Aorta (tissue), 5 donors: Measurements from ENCODE around the gene SDHC. TPM values are rescaled to one million over a fixed set of nuclear protein-coding genes. Genes with fewer than 3 reads are reported as not detected.

Source experiments
- ATAC-seq: fragments of 200-7000 bp; cut with Tn5 transposase; one replicate; pipeline ENCODE4 v1.9.1; 2022; ENCODE audit warnings: moderate library complexity; ENCODE audit not compliant: low FRiP score
- DNase-seq, 2 donors: peaks; one replicate each; pipeline ENCODE4 v3.0.0-alpha.2; 2020
- H3K27ac ChIP-seq, 2 donors: one replicate each; pipeline ENCODE4 v1.5.1; 2013; ENCODE audit warnings: low read length in 2 of 2, mild to moderate bottlenecking in 2 of 2, moderate library complexity in 2 of 2, control low read depth in 1 of 2, inconsistent platforms in 1 of 2, low read depth in 1 of 2
- H3K27me3 ChIP-seq, 2 donors: one replicate each; pipeline ENCODE4 v1.6.1; 2013; ENCODE audit warnings: control low read depth in 1 of 2, low read length in 1 of 2, mild to moderate bottlenecking in 1 of 2, moderate library complexity in 1 of 2; ENCODE audit not compliant: insufficient read depth in 2 of 2, control insufficient read depth in 1 of 2
- H3K36me3 ChIP-seq, 2 donors: one replicate each; pipeline ENCODE4 v1.6.1; 2013; ENCODE audit warnings: control low read depth in 1 of 2, low read length in 1 of 2, mild to moderate bottlenecking in 1 of 2; ENCODE audit not compliant: insufficient read depth in 2 of 2, control insufficient read depth in 1 of 2
- H3K4me1 ChIP-seq, 2 donors: one replicate each; pipeline ENCODE4 v1.6.1; 2013; ENCODE audit warnings: low read length in 2 of 2, control low read depth in 1 of 2, mild to moderate bottlenecking in 1 of 2, moderate library complexity in 1 of 2; ENCODE audit not compliant: insufficient read depth in 2 of 2, control insufficient read depth in 1 of 2
- H3K4me3 ChIP-seq, 2 donors: one replicate each; pipeline ENCODE4 v1.5.1; 2013; ENCODE audit warnings: low read length in 2 of 2, control low read depth in 1 of 2, mild to moderate bottlenecking in 1 of 2
- H3K9me3 ChIP-seq: one replicate; pipeline ENCODE4 v1.6.1; 2013; ENCODE audit warnings: mild to moderate bottlenecking, low read length; ENCODE audit not compliant: control insufficient read depth
- WGBS, 2 donors: extraction: QIAGEN DNeasy Blood & Tissue Kit; methylation state at CpG; one replicate each; pipeline ENCODE4 v1.1.7; 2013; 5-methylcytosine and 5-hydroxymethylcytosine counted together
- intact Hi-C, 2 donors: fragments of 100-400 bp; cut with DNase I; formaldehyde crosslinking; loops; one replicate each; pipeline versions ENCODE4 v1.14.2 to v1.15.0; 2022
- polyA plus RNA-seq, 2 donors: library from polyadenylated mRNA; stranded (reverse); fragments of 200-250 nt; gene quantifications; one replicate each; pipeline ENCODE4 v1.2.3, GENCODE V29; 2013
- total RNA-seq, 2 donors: library from RNA; stranded (reverse); fragmentation: NEBNext Ultra II Directional; extraction: Animal tissue kit (Norgen Biotek cat#: 25700); gene quantifications; one replicate each; pipeline ENCODE4 v1.2.1, GENCODE V29; 2021
- donor health status: healthy with polysubstance abuse.
- donor health status: Bipolar disorder and iron deficiency.
- donor health status: DM: no; HTN: no; CAD: no.
- donor health status: DM: no; HTN: no; CAD: no.
- donor health status: DM: yes; HTN: yes; CAD: no.

Gene SDHC
- total and polyA plus RNA-seq, 4 donors: 103 to 129 (median 122) TPM

GRCh38 chr1:161285113-161285512, 29.1 kb upstream of the SDHC start:
- H3K9me3 ChIP-seq: no peaks in the 10 kb centered on the region
- H3K36me3 ChIP-seq: no peaks in the 10 kb centered on the region
- H3K4me3 ChIP-seq: no peak overlapping the region
- H3K4me1 ChIP-seq: no peaks in the 10 kb centered on the region
- 77 to 83% methylated on average over 2 of the region's 2 CpGs for WGBS, 2 donors
- no peak overlapping the region for H3K27ac ChIP-seq
- intact Hi-C loops: no loop called here
- DNase-seq (no peak), ATAC-seq (no peak)
- H3K27me3 ChIP-seq: no peaks in the 10 kb centered on the region

- no peak for ATAC-seq
- H3K27me3 ChIP-seq: no peaks in the 10 kb centered on the region
- WGBS, 2 donors: 50 to 60% methylated on average over 5 of the region's 5 CpGs
- no peaks in the 10 kb centered on the region for H3K4me1 ChIP-seq
- intact Hi-C loops: no loop called here
- H3K9me3 ChIP-seq: no peaks in the 10 kb centered on the region
- no peak for DNase-seq
- no peak overlapping the region for H3K4me3 ChIP-seq
- no peaks in the 10 kb centered on the region for H3K36me3 ChIP-seq
- H3K27ac ChIP-seq: no peak overlapping the region
Measured at GRCh38 chr1:161285521-161285920, 28.7 kb upstream of the SDHC start.

- intact Hi-C loops: no loop called here
- Histone ChIP-seq H3K27ac (no peak overlapping the region), H3K9me3 (no peaks in the 10 kb centered on the region), H3K27me3 (no peaks in the 10 kb centered on the region), H3K36me3 (no peaks in the 10 kb centered on the region), H3K4me3 (no peak overlapping the region), H3K4me1 (no peaks in the 10 kb centered on the region)
- WGBS, 2 donors: 85 to 87% methylated on average over 3 of the region's 3 CpGs
- ATAC-seq (no peak), DNase-seq (no peak)
Measured at GRCh38 chr1:161287482-161288054, 26.6 kb upstream of the SDHC start.

- Histone ChIP-seq H3K36me3 (no peaks in the 10 kb centered on the region), H3K4me1 (no peaks in the 10 kb centered on the region), H3K27ac (no peak overlapping the region), H3K9me3 (no peaks in the 10 kb centered on the region), H3K4me3 (no peak overlapping the region), H3K27me3 (no peaks in the 10 kb centered on the region)
- WGBS, 2 donors: 87 to 88% methylated on average over 1 of the region's 1 CpG
- no peak for ATAC-seq
- no peak for DNase-seq
- intact Hi-C loops: no loop called here
Measured at GRCh38 chr1:161290779-161291178, 23.4 kb upstream of the SDHC start.

GRCh38 chr1:161297415-161297814, 16.8 kb upstream of the SDHC start:
- intact Hi-C loops: no loop called here
- Histone ChIP-seq H3K36me3 (no peaks in the 10 kb centered on the region), H3K4me1 (no peaks in the 10 kb centered on the region), H3K27me3 (no peaks in the 10 kb centered on the region), H3K9me3 (no peaks in the 10 kb centered on the region), H3K27ac (no peak overlapping the region), H3K4me3 (no peak overlapping the region)
- DNase-seq (no peak), ATAC-seq (no peak)

GRCh38 chr1:161298116-161298515, 16.1 kb upstream of the SDHC start:
- ATAC-seq: no peak

GRCh38 chr1:161299347-161299746, 14.8 kb upstream of the SDHC start:
- no peaks in the 10 kb centered on the region for H3K36me3 ChIP-seq
- no peak overlapping the region for H3K4me3 ChIP-seq

More at GRCh38 chr1:161298116-161298515, 16.1 kb upstream of the SDHC start:
- WGBS, 2 donors: 86 to 90% methylated on average over 6 of the region's 6 CpGs
- intact Hi-C loops: no loop called here
- DNase-seq: no peak
- Histone ChIP-seq H3K4me3 (no peak overlapping the region), H3K27ac (no peak overlapping the region), H3K27me3 (no peaks in the 10 kb centered on the region), H3K9me3 (no peaks in the 10 kb centered on the region), H3K36me3 (no peaks in the 10 kb centered on the region), H3K4me1 (no peaks in the 10 kb centered on the region)

GRCh38 chr1:161300478-161300877, 13.7 kb upstream of the SDHC start:
- ATAC-seq: no peak
- intact Hi-C loops: no loop called here
- H3K9me3 ChIP-seq: no peaks in the 10 kb centered on the region
- no peak for DNase-seq
- 91 to 93% methylated on average over 4 of the region's 4 CpGs for WGBS, 2 donors
- H3K27me3 ChIP-seq: no peaks in the 10 kb centered on the region
- H3K4me1 ChIP-seq: no peaks in the 10 kb centered on the region
- H3K4me3 ChIP-seq: no peak overlapping the region
- no peak overlapping the region for H3K27ac ChIP-seq
- no peaks in the 10 kb centered on the region for H3K36me3 ChIP-seq

More at GRCh38 chr1:161299347-161299746, 14.8 kb upstream of the SDHC start:
- Histone ChIP-seq H3K27me3 (no peaks in the 10 kb centered on the region), H3K27ac (no peak overlapping the region), H3K4me1 (no peaks in the 10 kb centered on the region), H3K9me3 (no peaks in the 10 kb centered on the region)
- ATAC-seq: no peak
- intact Hi-C loops: no loop called here
- WGBS, 2 donors: 76 to 77% methylated on average over 9 of the region's 9 CpGs
- DNase-seq: no peak

- 17 to 20% methylated on average over 17 of the region's 17 CpGs for WGBS, 2 donors
Measured at GRCh38 chr1:161304927-161305866, 9.0 kb upstream of the SDHC start.

More at GRCh38 chr1:161304927-161305866, 9.0 kb upstream of the SDHC start:
- ATAC-seq: peak; percentile 4
- H3K4me3 ChIP-seq: peak overlapping the region; percentile 35 to 54
- no peaks in the 10 kb centered on the region for H3K9me3 ChIP-seq
- DNase-seq: no peak
- intact Hi-C loops: loop anchor here in 1 of 2 donors (5.0 kb wide), 1 partner anchor 77 kb away; no protein-coding TSS in a partner anchor
- no peaks in the 10 kb centered on the region for H3K36me3 ChIP-seq
- H3K27me3 ChIP-seq: no peaks in the 10 kb centered on the region
- no peaks in the 10 kb centered on the region for H3K4me1 ChIP-seq
- H3K27ac ChIP-seq: no peak overlapping the region
